IPS DF 6.9 (cell line): ENCODE data around the gene ENTR1.

Experiments
- DNase-seq: peaks from one replicate; pipeline ENCODE4 v3.0.0-alpha.2; 2013; ENCODE audit warnings: low read depth, low spot score
- H3K27ac ChIP-seq: one replicate; pipeline ENCODE4 v1.5.1; 2013; ENCODE audit warnings: low read length, control low read depth
- H3K27me3 ChIP-seq: 2 replicates; pipeline ENCODE4 v1.6.1; 2013; ENCODE audit warnings: mild to moderate bottlenecking, low read length; ENCODE audit not compliant: control insufficient read depth, insufficient read depth
- H3K36me3 ChIP-seq: 2 replicates; pipeline ENCODE4 v1.6.1; 2013; ENCODE audit warnings: low read length; ENCODE audit not compliant: control insufficient read depth, insufficient read depth
- H3K4me1 ChIP-seq: 2 replicates; pipeline ENCODE4 v1.6.1; 2013; ENCODE audit warnings: low read length; ENCODE audit not compliant: control insufficient read depth, insufficient read depth
- H3K4me3 ChIP-seq: 2 replicates; pipeline ENCODE4 v1.5.1; 2013; ENCODE audit warnings: mild to moderate bottlenecking, low read length
- H3K9me3 ChIP-seq: 2 replicates; pipeline ENCODE4 v1.6.1; 2013; ENCODE audit warnings: low read length, inconsistent platforms; ENCODE audit not compliant: control insufficient read depth, insufficient read depth
- WGBS: extraction: QIAGEN DNeasy Blood & Tissue Kit; methylation state at CpG from one replicate; pipeline ENCODE4 v1.1.7; 2013; ENCODE audit warnings: mixed read lengths, missing lambda C conversion rate; ENCODE audit not compliant: insufficient read length, insufficient coverage; 5-methylcytosine and 5-hydroxymethylcytosine counted together

The ENTR1 gene

GRCh38 chr9:136376457-136376856 is 34.0 kb downstream of the ENTR1 start:
- Histone ChIP-seq H3K9me3 (no peaks in the 10 kb centered on the region), H3K4me3 (no peak overlapping the region), H3K27me3 (no peaks in the 10 kb centered on the region), H3K4me1 (no peaks in the 10 kb centered on the region; the same call in 1 of the 2 replicates), H3K36me3 (peaks cover 35% of the 10 kb centered on the region), H3K27ac (no peak overlapping the region)
- DNase-seq, result no peak
- no CpG with 5 or more reads among the region's 8 CpGs for WGBS

DNA sequence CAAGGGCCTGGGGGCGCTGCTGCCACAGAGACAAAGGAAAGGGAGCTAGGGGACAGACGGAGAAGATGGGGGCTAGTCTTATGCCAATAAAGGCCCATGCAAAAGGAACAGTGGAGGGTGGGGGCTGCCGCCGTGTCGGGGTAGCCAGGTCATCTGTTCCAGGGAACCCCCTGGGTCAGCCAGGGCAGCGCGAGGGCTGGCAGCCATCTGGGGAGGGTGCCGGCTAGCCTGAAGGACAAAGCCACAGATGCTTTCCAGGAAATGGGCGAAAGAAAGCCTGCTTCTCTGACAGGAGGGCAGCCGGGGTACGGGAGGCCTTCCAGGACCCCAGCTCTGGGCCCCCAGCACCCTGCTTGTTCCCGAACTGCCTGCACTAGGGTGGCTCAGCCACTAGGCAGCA is 35.3 kb downstream of the ENTR1 start:
- Histone ChIP-seq H3K4me3 (no peak overlapping the region), H3K9me3 (no peaks in the 10 kb centered on the region), H3K27ac (no peak overlapping the region), H3K4me1 (no peaks in the 10 kb centered on the region; the same call in 1 of the 2 replicates), H3K36me3 (peaks cover 25% of the 10 kb centered on the region), H3K27me3 (no peaks in the 10 kb centered on the region)
- WGBS, result no CpG with 5 or more reads among the region's 12 CpGs
- DNase-seq, result no peak

- no peak for DNase-seq
- H3K4me3 ChIP-seq, result no peak overlapping the region
- no peaks in the 10 kb centered on the region; the same call in 1 of the 2 replicates for H3K4me1 ChIP-seq
- peaks cover 18% of the 10 kb centered on the region; the same call in 1 of the 2 replicates for H3K36me3 ChIP-seq
- H3K27me3 ChIP-seq, result no peaks in the 10 kb centered on the region
- no peak overlapping the region for H3K27ac ChIP-seq
- no peaks in the 10 kb centered on the region for H3K9me3 ChIP-seq
- WGBS, result no CpG with 5 or more reads among the region's 14 CpGs
Observed at GRCh38 chr9:136374183-136374575, 36.2 kb downstream of the ENTR1 start.

DNA sequence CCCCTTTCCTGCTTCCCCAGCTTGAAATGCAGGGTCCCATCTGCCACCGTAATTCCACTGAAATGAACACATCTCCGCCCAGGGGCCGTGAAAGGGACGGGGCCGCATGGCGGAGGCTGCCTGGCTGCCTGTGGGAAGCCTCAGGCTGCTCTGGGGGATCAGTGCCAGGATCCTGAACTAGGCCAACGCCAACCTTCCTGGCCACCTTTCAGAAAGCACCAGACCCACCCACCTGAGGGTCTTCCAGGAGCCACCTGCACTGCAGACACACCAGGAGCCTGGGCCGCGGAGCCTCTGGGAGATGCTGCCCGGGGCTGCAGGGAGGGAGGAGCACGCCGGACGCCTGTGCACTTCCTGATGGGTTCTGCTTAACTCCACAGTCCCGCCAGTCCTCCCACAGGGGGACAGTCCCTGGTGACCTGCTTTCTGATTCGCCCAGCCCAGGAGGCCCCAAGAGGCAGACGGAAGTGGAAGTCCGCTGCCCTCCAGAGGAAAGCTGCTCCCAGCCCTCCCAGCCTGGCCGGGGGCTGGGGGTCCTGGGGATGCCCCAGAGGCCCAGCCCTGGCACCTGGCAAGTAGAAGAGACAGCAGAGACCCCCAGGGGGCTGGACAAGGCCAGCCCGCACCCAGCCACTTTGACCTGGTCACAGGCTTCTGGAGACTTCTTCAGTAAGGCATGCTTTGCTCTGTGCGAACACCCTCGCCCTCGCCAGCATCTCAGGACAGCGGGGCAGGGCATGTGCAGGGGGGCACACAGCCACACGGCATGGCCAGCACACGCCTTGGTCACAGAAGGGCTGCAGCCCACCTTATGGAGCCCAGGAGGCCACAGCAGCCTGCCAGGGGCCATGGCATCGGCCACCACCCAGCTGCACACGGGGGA is 36.9 kb downstream of the ENTR1 start, which contains the start of gene CARD9:
TSS of gene CARD9 (minus strand) at position 370 of the 883 bp plus-strand sequence. CDS start 1,591 bp downstream, outside the sequence.
- no peaks in the 10 kb centered on the region for H3K9me3 ChIP-seq
- no CpG with 5 or more reads among the region's 27 CpGs for WGBS
- no peaks in the 10 kb centered on the region; the same call in 1 of the 2 replicates for H3K4me1 ChIP-seq
- H3K27ac ChIP-seq, result no peak within 1 kb of the TSS
- H3K27me3 ChIP-seq, result no peaks in the 10 kb centered on the region
- H3K36me3 ChIP-seq, result peaks cover 12% of the 10 kb centered on the region; the same call in 1 of the 2 replicates
- DNase-seq, result no peak
- H3K4me3 ChIP-seq, result no peak within 1 kb of the TSS

DNA sequence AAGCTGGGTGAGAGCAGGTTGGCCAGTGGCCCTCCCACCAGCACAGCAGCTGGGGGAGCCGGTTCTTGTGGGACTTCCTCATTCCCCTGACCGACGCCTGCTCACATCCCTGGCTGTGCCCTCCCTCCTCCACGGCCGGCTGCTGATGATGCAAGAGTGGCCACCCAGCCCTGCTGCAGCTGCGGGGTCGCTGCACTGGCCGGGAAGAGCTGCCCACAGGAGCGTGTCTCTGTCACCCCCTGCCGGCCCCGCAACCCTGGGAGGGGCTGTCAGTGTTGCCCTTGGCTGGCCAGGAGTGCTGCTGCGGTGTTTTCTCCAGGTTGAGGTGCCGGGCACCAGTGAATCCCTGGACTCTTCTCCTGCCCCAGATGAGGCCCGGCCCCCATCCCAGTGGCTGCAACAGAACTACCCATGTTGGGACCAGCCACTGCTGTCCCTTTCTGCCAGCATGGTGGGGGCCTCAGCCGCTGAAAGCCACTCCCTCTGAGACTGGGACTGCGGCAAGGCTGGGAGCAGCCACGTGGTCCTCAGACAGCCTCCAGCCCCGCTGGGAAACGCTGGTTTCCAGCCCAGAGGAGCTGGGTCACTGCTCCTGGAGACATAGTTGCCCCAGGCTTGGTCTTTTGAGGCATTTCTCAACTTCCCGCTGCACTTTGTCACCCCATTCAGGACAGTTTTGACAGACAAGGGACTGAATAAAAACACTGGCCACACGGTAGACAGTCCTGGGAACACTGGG is 37.7 kb downstream of the ENTR1 start:
- Histone ChIP-seq H3K36me3 (peaks cover 12% of the 10 kb centered on the region; the same call in 1 of the 2 replicates), H3K27me3 (no peaks in the 10 kb centered on the region), H3K4me3 (no peak overlapping the region), H3K9me3 (no peaks in the 10 kb centered on the region), H3K4me1 (no peaks in the 10 kb centered on the region), H3K27ac (no peak overlapping the region)
- no CpG with 5 or more reads among the region's 21 CpGs for WGBS
- DNase-seq, result no peak

- no CpG with 5 or more reads among the region's 21 CpGs for WGBS
- Histone ChIP-seq H3K27me3 (no peaks in the 10 kb centered on the region), H3K27ac (no peak overlapping the region), H3K4me1 (no peaks in the 10 kb centered on the region), H3K4me3 (no peak overlapping the region), H3K36me3 (peaks cover 7% of the 10 kb centered on the region; the same call in 1 of the 2 replicates), H3K9me3 (no peaks in the 10 kb centered on the region)
- no peak for DNase-seq
Observed at GRCh38 chr9:136372006-136372405, 38.4 kb downstream of the ENTR1 start.

DNA sequence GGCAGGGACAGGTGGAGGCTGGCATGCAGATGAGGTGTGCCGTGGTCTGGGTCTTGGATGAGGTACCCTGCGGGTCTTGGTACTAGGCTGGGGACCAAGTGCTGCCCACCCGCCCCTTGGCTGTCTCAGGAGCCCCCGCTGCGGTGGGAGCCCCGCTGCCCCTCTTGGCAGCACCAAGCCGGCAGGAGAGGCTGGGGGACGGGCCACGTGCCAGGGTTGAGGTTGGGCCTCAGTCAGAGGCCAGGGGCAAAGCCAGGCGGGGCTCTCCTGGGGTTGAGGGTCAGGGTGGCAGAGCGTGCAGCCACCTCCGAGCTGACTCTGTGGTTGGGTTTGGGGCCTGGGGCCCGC is 38.9 kb downstream of the ENTR1 start:
- Histone ChIP-seq H3K9me3 (no peaks in the 10 kb centered on the region), H3K36me3 (peaks cover 7% of the 10 kb centered on the region; the same call in 1 of the 2 replicates), H3K4me3 (no peak overlapping the region)

DNA sequence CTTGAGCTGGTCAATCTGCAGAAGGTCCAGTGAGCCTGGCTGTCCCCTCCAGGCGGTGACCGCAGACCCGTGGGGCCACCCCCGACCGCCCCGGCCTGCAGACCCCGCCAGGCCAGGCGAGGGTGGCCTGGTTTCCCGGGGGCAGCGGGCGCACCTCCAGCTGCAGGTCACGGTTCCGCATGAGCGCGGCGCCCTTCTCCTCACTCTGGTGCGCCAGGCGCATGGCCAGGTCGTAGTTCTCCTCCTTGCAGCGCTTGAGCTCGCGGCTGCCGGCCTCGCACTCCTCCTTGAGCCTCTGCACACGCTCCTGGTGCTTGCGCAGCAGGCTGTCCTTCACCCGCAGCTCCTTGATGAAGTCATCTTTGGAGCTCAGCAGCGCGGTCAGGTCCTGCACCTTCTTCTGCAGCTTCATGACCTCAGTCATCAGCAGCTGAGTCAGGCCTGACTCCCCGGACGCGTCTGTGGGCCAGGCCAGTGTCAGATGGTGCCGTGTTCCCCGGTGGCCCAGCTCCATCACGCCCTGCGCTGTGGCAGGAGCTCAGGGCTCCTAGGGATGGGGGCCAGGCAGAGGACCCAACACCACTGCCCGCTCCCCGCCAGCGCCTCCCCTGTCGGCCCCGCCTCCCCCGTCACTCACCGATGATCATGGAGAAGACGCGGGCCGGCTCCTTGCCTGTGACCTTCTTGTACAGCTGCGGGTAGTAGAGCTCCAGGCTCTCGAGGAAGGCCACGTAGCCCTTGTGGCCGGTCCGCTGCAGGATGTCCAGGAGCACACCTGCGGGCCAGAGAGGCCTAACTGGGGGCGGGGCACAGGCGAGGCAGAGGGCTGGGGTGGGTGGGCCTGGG is 39.5 kb downstream of the ENTR1 start:
- DNase-seq, result no peak
- H3K27ac ChIP-seq, result no peak overlapping the region
- no CpG with 5 or more reads among the region's 54 CpGs for WGBS
- no peaks in the 10 kb centered on the region for H3K9me3 ChIP-seq
- H3K4me1 ChIP-seq, result no peaks in the 10 kb centered on the region
- H3K27me3 ChIP-seq, result no peaks in the 10 kb centered on the region
- peaks cover 6% of the 10 kb centered on the region; the same call in 1 of the 2 replicates for H3K36me3 ChIP-seq
- no peak overlapping the region for H3K4me3 ChIP-seq

More for the DNA sequence above, 38.9 kb downstream of the ENTR1 start:
- no peak for DNase-seq
- Histone ChIP-seq H3K27me3 (no peaks in the 10 kb centered on the region), H3K4me1 (no peaks in the 10 kb centered on the region), H3K27ac (no peak overlapping the region)
- whole genome bisulfite sequencing, result no CpG with 5 or more reads among the region's 13 CpGs

- no CpG with 5 or more reads among the region's 19 CpGs for WGBS
- H3K4me3 ChIP-seq, result no peak overlapping the region
- H3K9me3 ChIP-seq, result no peaks in the 10 kb centered on the region
- H3K27me3 ChIP-seq, result no peaks in the 10 kb centered on the region
- no peaks in the 10 kb centered on the region for H3K4me1 ChIP-seq
- no peak overlapping the region for H3K27ac ChIP-seq
- DNase-seq, result no peak
- no peaks in the 10 kb centered on the region; the same call in 1 of the 2 replicates for H3K36me3 ChIP-seq
Observed at GRCh38 chr9:136370037-136370436, 40.4 kb downstream of the ENTR1 start.

DNA sequence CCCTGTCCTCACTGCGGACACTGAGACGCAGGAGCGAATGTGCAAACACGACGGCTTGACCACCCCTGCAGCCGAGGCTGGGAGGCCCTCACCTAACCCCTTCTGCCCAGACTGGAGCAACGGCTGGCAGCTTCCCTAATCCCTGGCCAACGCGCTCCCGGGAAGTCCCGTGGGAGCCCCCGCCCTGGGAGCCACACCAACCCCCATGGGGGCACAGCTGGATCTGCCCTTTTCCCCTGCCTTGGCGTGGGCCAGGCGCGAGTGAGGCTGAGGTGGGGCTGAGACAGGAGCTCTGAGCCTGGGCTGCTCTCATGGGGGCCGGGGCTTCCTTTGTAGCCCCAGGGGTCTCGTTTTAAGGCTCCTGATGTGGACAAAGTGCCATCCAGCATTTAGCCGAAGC is 42.2 kb downstream of the ENTR1 start:
- WGBS, result no CpG with 5 or more reads among the region's 18 CpGs
- Histone ChIP-seq H3K4me1 (no peaks in the 10 kb centered on the region), H3K9me3 (no peaks in the 10 kb centered on the region), H3K4me3 (no peak overlapping the region), H3K36me3 (no peaks in the 10 kb centered on the region; the same call in 1 of the 2 replicates), H3K27ac (no peak overlapping the region), H3K27me3 (no peaks in the 10 kb centered on the region)
- DNase-seq, result no peak
